HepG2 (cell line): ENCODE results near the gene TM4SF18.

Source experiments
- ARNT2 ChIP-seq: sonication (generic); formaldehyde crosslinking; IDR thresholded peaks from 2 replicates; pipeline ENCODE4 v1.8.0; 2022; ENCODE audit warnings: mild to moderate bottlenecking, low read depth, missing genetic modification reagents, moderate library complexity
- CEBPB ChIP-seq: IDR thresholded peaks from 2 replicates; pipeline ENCODE4 v1.6.1; 2011; ENCODE audit warnings: low read depth, low read length, improper control_type of control experiment, borderline replicate concordance
- CTCF ChIP-seq: sonication (generic); formaldehyde crosslinking; IDR thresholded peaks from 2 replicates; pipeline ENCODE4 v1.5.0; 2020; ENCODE audit warnings: mild to moderate bottlenecking, missing genetic modification reagents, moderate library complexity
- FOSL2 ChIP-seq: sonication (generic); formaldehyde crosslinking; IDR thresholded peaks from 2 replicates; pipeline ENCODE4 v1.4.0; 2020; ENCODE audit warnings: missing genetic modification reagents
- POLR2A ChIP-seq, 2 experiments: IDR thresholded peaks; 2 replicates each; pipeline ENCODE4 v1.6.1; 2011; ENCODE audit warnings: low read depth in 2 of 2, low read length in 2 of 2, mild to moderate bottlenecking in 1 of 2, moderate library complexity in 1 of 2; ENCODE audit not compliant: insufficient read depth in 1 of 2
- TBX2 ChIP-seq: sonication (generic); formaldehyde crosslinking; IDR thresholded peaks from 2 replicates; pipeline ENCODE4 v1.5.0; 2020; ENCODE audit warnings: missing genetic modification reagents, mild to moderate bottlenecking, borderline replicate concordance
- ZBTB4 ChIP-seq: sonication (generic); formaldehyde crosslinking; IDR thresholded peaks from 2 replicates; pipeline ENCODE4 v1.4.0; 2020; ENCODE audit warnings: missing genetic modification reagents, mild to moderate bottlenecking, borderline replicate concordance
- TF ChIP-seq, protein P1 (sequence below): sonication (generic); formaldehyde crosslinking; IDR thresholded peaks from 2 replicates; pipeline ENCODE4 v1.4.0; 2020; ENCODE audit warnings: missing genetic modification reagents

DNA sequence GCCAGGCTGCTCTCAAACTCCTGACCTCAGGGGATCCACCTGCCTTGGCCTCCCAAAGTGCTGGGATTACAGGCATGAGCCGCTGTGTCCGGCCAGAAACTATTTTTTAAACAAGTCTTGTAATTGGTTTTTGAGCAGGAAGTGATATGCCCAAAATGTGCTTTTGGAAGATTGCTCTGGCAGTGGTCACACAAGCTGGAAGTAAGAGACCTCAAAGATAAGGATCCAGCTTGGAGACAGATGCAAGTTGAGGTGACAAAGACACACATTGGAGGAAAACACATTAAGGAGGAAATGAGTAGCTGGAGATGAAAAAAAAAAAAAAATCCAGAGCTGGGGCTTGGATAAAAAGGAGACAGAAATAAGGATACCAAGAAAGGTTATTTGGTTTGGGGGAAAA lies 6.3 kb downstream of the TM4SF18 start:
- TF ChIP-seq TBX2 (no peak), CEBPB (no peak), CTCF (CRISPR knock-in tag) (no peak), ZBTB4 (CRISPR knock-in tag) (no peak), ARNT2 (no peak), FOSL2 (CRISPR knock-in tag) (no peak), POLR2A (IDR thresholded peaks at IDR 0.05; ENCODE audit: insufficient read depth in 1 of 2, low read depth in 2 of 2, low read length in 2 of 2) (no peak)
- TF ChIP-seq, protein P1, sequence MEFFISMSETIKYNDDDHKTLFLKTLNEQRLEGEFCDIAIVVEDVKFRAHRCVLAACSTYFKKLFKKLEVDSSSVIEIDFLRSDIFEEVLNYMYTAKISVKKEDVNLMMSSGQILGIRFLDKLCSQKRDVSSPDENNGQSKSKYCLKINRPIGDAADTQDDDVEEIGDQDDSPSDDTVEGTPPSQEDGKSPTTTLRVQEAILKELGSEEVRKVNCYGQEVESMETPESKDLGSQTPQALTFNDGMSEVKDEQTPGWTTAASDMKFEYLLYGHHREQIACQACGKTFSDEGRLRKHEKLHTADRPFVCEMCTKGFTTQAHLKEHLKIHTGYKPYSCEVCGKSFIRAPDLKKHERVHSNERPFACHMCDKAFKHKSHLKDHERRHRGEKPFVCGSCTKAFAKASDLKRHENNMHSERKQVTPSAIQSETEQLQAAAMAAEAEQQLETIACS = no peak
